Measurements from ENCODE around the gene ASB7. TPM values are rescaled to one million over a fixed set of nuclear protein-coding genes. Genes with fewer than 3 reads are reported as not detected.

The ASB7 gene
- total RNA-seq, 2 donors from 2014 or later, result 14.3 to 16.2 TPM

- no peak for TF ChIP-seq CTCF (conservative IDR thresholded peaks at IDR 0.05)
- H3K36me3 ChIP-seq (ENCODE audit: control insufficient read depth, insufficient read depth, low read length), result no peaks in the 10 kb centered on the region
- Mint-ChIP-seq H3K27me3 (ENCODE audit: insufficient read depth) (no peaks in the 10 kb centered on the region), H3K36me3 (ENCODE audit: low read depth) (peaks cover 16% of the 10 kb centered on the region), H3K4me3 (no peak overlapping the region), H3K9me3 (peaks cover 17% of the 10 kb centered on the region), H3K27ac (no peak overlapping the region), H3K4me1 (no peaks in the 10 kb centered on the region)
- no peak for DNase-seq
- no peaks in the 10 kb centered on the region for H3K4me1 ChIP-seq (ENCODE audit: control insufficient read depth, insufficient read depth, low read length)
- peaks cover 12% of the 10 kb centered on the region for H3K9me3 ChIP-seq (ENCODE audit: control insufficient read depth, low read length)
- no peak overlapping the region for H3K9ac ChIP-seq (ENCODE audit: extremely low read depth, low read length, poor library complexity, severe bottlenecking)
- 80 to 97% methylated on average over 2 of the region's 3 CpGs for WGBS, 2 experiments (ENCODE audit: insufficient coverage in 1 of 2, insufficient read length in 1 of 2)
- no peaks in the 10 kb centered on the region for H3K27me3 ChIP-seq (ENCODE audit: control insufficient read depth, insufficient read depth, low read length, poor library complexity, severe bottlenecking)
- no peak overlapping the region for H3K4me3 ChIP-seq (ENCODE audit: low read length)
- H3K27ac ChIP-seq (ENCODE audit: low read depth, low read length), result no peak overlapping the region
These were observed 6.4 kb upstream of the ASB7 start for GRCh38 chr15:100595964-100596363.

- Histone ChIP-seq H3K4me3 (ENCODE audit: low read length) (no peak overlapping the region), H3K9ac (ENCODE audit: extremely low read depth, low read length, poor library complexity, severe bottlenecking) (no peak overlapping the region), H3K4me1 (ENCODE audit: control insufficient read depth, insufficient read depth, low read length) (no peaks in the 10 kb centered on the region), H3K36me3 (ENCODE audit: control insufficient read depth, insufficient read depth, low read length) (no peaks in the 10 kb centered on the region), H3K27ac (ENCODE audit: low read depth, low read length) (no peak overlapping the region), H3K9me3 (ENCODE audit: control insufficient read depth, low read length) (peaks cover 11% of the 10 kb centered on the region), H3K27me3 (ENCODE audit: control insufficient read depth, insufficient read depth, low read length, poor library complexity, severe bottlenecking) (no peaks in the 10 kb centered on the region)
- Mint-ChIP-seq H3K9me3 (peaks cover 10% of the 10 kb centered on the region), H3K4me3 (no peak overlapping the region), H3K27me3 (ENCODE audit: insufficient read depth) (no peaks in the 10 kb centered on the region), H3K27ac (no peak overlapping the region), H3K36me3 (ENCODE audit: low read depth) (peaks cover 8% of the 10 kb centered on the region), H3K4me1 (no peaks in the 10 kb centered on the region)
- 89 to 90% methylated on average over 4 to 7 of the region's 7 CpGs for WGBS, 2 experiments (ENCODE audit: insufficient coverage in 1 of 2, insufficient read length in 1 of 2)
- no peak for TF ChIP-seq CTCF (conservative IDR thresholded peaks at IDR 0.05)
- no peak for DNase-seq
These were observed 5.6 kb upstream of the ASB7 start for GRCh38 chr15:100596792-100597191.

GRCh38 chr15:100597862-100598261 lies 4.5 kb upstream of the ASB7 start:
- Histone ChIP-seq H3K4me1 (ENCODE audit: control insufficient read depth, insufficient read depth, low read length) (no peaks in the 10 kb centered on the region), H3K9me3 (ENCODE audit: control insufficient read depth, low read length) (peaks cover 5% of the 10 kb centered on the region), H3K27ac (ENCODE audit: low read depth, low read length) (no peak overlapping the region), H3K27me3 (ENCODE audit: control insufficient read depth, insufficient read depth, low read length, poor library complexity, severe bottlenecking) (no peaks in the 10 kb centered on the region), H3K9ac (ENCODE audit: extremely low read depth, low read length, poor library complexity, severe bottlenecking) (no peak overlapping the region), H3K36me3 (ENCODE audit: control insufficient read depth, insufficient read depth, low read length) (no peaks in the 10 kb centered on the region), H3K4me3 (ENCODE audit: low read length) (no peak overlapping the region)
- Mint-ChIP-seq H3K27ac (no peak overlapping the region), H3K9me3 (peaks cover 2% of the 10 kb centered on the region), H3K36me3 (ENCODE audit: low read depth) (peaks cover 3% of the 10 kb centered on the region), H3K27me3 (ENCODE audit: insufficient read depth) (no peaks in the 10 kb centered on the region), H3K4me3 (no peak overlapping the region), H3K4me1 (no peaks in the 10 kb centered on the region)
- no peak for TF ChIP-seq CTCF (conservative IDR thresholded peaks at IDR 0.05)
- no peak for DNase-seq
- WGBS, 2 experiments (ENCODE audit: insufficient coverage in 1 of 2, insufficient read length in 1 of 2), result 96% methylated on average over 3 of the region's 3 CpGs; no CpG with 5 or more reads in 1 of the 2 experiments
